PC-3 (cell line): ENCODE data around the gene NARS2.

Experiments
- CTCF ChIP-seq: fragments of 300-600 bp; sonication (generic); conservative IDR thresholded peaks from 2 replicates; pipeline ENCODE4 v1.5.1; 2017; ENCODE audit warnings: antibody characterized with exemption, low read depth, mild to moderate bottlenecking, low read length
- EZH2 ChIP-seq: fragments of 300-600 bp; sonication (generic); IDR thresholded peaks from one replicate; pipeline ENCODE4 v1.6.1; 2017; ENCODE audit warnings: antibody characterized with exemption, mild to moderate bottlenecking, low read length; ENCODE audit not compliant: unreplicated experiment
- EZH2phosphoT487 ChIP-seq: fragments of 300-600 bp; sonication (generic); IDR thresholded peaks from 2 replicates; pipeline ENCODE4 v1.6.1; 2018; ENCODE audit warnings: mild to moderate bottlenecking, antibody characterized with exemption, low read length, borderline replicate concordance

- TF ChIP-seq EZH2, result no peak
- no peak for TF ChIP-seq CTCF
- TF ChIP-seq EZH2phosphoT487, result no peak
Measured at GRCh38 chr11:78542007-78542406, 32.7 kb downstream of the NARS2 start.
